ENCODE measurements around the gene RCAN2. TPM values are rescaled to one million over a fixed set of nuclear protein-coding genes. Genes with fewer than 3 reads are reported as not detected.
A peak's percentile ranks its signal among the peaks of the same experiment; 100 is the strongest.

RCAN2 gene
- total RNA-seq, 1 donor from 2014 or later, result 3.6 TPM

DNA sequence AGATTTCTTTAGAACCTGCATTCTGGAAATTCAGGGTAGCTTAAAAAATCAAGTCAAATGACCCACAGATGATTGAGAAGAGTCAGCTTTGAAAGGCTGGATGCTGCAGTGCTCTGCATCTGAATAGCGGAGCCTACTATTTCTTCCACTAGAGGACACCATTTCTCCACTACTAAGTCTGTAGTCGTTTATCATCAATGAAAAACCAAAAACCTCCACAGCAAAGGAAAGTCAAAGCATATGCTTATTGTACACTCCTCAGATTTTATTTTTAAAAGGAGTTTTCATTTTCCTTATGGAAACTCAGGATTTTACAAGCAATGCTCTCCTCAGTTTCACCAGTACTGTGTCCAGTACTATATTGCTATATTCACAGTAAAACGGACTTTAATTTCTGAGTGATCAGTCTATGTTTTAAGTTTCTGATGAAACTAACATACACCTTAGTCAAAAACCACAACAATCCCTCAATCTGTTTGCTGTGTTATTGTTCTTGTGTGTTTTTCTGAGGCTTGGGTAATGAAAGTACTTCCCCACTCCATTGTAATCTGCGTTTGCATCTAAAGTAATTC lies 269.9 kb downstream of the RCAN2 start:
- Mint-ChIP-seq H3K4me3 (no peak overlapping the region), H3K4me1 (no peaks in the 10 kb centered on the region), H3K27me3 (ENCODE audit: low read depth) (peaks cover 5% of the 10 kb centered on the region), H3K9me3 (peaks cover 2% of the 10 kb centered on the region), H3K36me3 (ENCODE audit: low read depth) (no peaks in the 10 kb centered on the region), H3K27ac (ENCODE audit: unreplicated experiment) (no peak overlapping the region)
- TF ChIP-seq, protein P1, sequence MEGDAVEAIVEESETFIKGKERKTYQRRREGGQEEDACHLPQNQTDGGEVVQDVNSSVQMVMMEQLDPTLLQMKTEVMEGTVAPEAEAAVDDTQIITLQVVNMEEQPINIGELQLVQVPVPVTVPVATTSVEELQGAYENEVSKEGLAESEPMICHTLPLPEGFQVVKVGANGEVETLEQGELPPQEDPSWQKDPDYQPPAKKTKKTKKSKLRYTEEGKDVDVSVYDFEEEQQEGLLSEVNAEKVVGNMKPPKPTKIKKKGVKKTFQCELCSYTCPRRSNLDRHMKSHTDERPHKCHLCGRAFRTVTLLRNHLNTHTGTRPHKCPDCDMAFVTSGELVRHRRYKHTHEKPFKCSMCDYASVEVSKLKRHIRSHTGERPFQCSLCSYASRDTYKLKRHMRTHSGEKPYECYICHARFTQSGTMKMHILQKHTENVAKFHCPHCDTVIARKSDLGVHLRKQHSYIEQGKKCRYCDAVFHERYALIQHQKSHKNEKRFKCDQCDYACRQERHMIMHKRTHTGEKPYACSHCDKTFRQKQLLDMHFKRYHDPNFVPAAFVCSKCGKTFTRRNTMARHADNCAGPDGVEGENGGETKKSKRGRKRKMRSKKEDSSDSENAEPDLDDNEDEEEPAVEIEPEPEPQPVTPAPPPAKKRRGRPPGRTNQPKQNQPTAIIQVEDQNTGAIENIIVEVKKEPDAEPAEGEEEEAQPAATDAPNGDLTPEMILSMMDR (conservative IDR thresholded peaks at IDR 0.05), result peak; percentile 90
- DNase-seq (ENCODE audit: low read depth, low spot score), result no peak

DNA sequence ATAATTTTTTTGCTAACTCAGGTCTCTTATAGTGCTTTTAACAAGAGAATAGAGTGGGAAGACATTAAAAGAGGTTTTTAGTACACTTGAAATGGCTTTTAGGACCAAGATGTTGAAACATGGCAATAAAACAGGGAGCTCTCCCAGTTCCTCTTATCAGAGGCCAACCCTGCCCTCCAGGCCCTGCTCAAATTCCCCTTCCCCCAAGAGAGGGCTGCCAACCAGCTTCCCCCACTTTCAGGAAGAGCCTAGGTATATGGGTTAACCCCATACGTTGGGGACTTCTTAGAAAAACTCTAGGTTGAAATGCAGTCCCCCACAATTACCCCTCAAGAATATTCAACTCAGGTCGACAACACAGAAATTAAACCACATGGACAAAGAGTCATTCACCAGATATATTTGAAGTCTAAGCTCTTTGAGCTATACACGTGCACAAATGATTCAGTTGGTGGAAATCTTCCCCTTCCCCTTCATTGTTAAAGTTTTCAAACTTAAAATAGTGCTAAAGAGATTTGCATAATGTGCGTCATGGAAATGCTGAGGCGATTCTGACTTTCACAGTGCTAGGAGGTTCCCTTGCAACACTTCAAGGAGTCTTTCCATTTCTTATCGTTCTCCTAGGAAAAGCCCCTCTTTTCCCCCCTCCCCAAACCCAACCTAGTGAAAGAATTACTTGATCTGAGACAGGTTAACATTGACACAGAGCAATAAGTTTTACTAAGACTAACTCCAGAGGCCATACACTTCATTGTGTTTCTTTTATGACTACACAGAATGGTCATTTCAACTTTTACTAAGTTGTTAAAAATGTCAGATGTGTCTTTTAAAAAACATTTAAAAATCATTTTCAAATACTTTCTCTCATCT lies 270.7 kb downstream of the RCAN2 start:
- H3K9me3 Mint-ChIP-seq, result no peaks in the 10 kb centered on the region
- no peak overlapping the region for H3K4me3 Mint-ChIP-seq
- H3K4me1 Mint-ChIP-seq, result no peaks in the 10 kb centered on the region
- DNase-seq (ENCODE audit: low read depth, low spot score), result no peak
- TF ChIP-seq, protein P1 (conservative IDR thresholded peaks at IDR 0.05), result no peak
- H3K27me3 Mint-ChIP-seq (ENCODE audit: low read depth), result no peaks in the 10 kb centered on the region
- H3K36me3 Mint-ChIP-seq (ENCODE audit: low read depth), result no peaks in the 10 kb centered on the region
- H3K27ac Mint-ChIP-seq (ENCODE audit: unreplicated experiment), result no peak overlapping the region

DNA sequence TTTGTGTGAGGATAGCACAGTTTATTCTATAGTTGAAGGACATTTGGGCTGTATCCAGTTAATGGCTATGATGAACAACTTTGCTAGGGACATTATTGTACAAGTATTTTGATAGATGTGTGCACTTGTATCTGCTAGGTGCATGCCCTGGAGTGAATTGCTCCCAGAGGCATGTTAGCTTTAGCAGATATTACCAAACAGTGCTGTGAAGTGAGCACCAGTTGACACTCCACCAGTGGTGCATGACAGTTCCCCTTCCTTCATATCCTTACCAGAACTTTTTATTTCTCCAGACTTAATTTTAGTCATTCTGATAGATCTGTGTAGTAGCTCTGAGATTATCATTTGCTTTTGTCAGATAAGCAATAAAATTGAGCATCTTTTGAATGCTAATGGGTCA lies 271.6 kb downstream of the RCAN2 start:
- H3K9me3 Mint-ChIP-seq, result no peaks in the 10 kb centered on the region
- TF ChIP-seq, protein P1 (conservative IDR thresholded peaks at IDR 0.05), result no peak
- no peak overlapping the region for H3K4me3 Mint-ChIP-seq
- no peak overlapping the region for H3K27ac Mint-ChIP-seq (ENCODE audit: unreplicated experiment)
- no peaks in the 10 kb centered on the region for H3K36me3 Mint-ChIP-seq (ENCODE audit: low read depth)
- no peak for DNase-seq (ENCODE audit: low read depth, low spot score)
- H3K27me3 Mint-ChIP-seq (ENCODE audit: low read depth), result no peaks in the 10 kb centered on the region
- H3K4me1 Mint-ChIP-seq, result no peaks in the 10 kb centered on the region

DNA sequence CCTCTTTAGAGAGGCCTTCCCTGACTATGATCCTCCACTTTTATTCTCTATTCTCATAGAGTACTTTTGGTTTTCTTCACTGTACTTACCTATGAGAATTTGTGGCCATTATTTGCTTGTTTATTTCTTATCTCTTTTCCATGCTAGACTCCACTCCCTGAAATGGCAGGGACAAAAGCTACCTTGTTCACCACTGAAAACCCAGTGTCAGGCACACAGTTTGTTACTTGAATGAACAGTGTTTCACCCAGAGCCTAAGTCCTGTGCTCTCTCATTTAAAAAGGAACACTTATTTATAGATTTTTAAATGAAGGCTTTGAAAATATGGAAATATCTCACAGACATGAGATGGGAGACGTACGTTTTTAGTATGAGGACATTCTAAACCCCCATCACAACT lies 272.8 kb downstream of the RCAN2 start:
- TF ChIP-seq, protein P1 (conservative IDR thresholded peaks at IDR 0.05), result no peak
- Mint-ChIP-seq H3K4me3 (no peak overlapping the region), H3K27me3 (ENCODE audit: low read depth) (no peaks in the 10 kb centered on the region), H3K27ac (ENCODE audit: unreplicated experiment) (peak overlapping the region; percentile 83), H3K4me1 (no peaks in the 10 kb centered on the region), H3K9me3 (no peaks in the 10 kb centered on the region), H3K36me3 (ENCODE audit: low read depth) (no peaks in the 10 kb centered on the region)
- no peak for DNase-seq (ENCODE audit: low read depth, low spot score)

DNA sequence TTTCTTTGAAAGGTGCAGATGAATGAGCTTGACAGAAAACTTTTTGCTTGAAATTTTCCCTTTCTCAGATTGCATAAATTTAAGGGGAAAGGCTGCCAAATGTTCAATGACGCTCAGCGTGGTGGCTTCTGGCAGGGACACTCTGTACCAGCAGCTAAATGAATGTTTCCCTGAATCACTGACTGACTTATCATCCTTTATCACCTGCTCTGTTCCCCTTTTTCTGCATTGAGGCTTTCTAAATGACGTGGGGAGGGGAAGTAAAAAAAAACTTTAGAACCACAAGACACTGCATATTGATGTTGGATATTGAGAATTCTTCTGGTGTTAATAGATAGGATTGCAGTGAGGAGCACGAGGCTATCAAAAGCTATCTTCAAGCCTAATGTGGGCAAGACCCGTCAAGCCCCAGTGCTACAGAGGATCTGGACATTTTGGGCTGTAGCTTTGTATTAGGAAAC lies 273.5 kb downstream of the RCAN2 start:
- H3K27ac Mint-ChIP-seq (ENCODE audit: unreplicated experiment), result no peak overlapping the region
- no peak for DNase-seq (ENCODE audit: low read depth, low spot score)
- no peaks in the 10 kb centered on the region for H3K36me3 Mint-ChIP-seq (ENCODE audit: low read depth)
- H3K4me1 Mint-ChIP-seq, result no peaks in the 10 kb centered on the region
- H3K4me3 Mint-ChIP-seq, result no peak overlapping the region
- no peaks in the 10 kb centered on the region for H3K27me3 Mint-ChIP-seq (ENCODE audit: low read depth)
- no peaks in the 10 kb centered on the region for H3K9me3 Mint-ChIP-seq
- TF ChIP-seq, protein P1 (conservative IDR thresholded peaks at IDR 0.05), result no peak
